Measurements from ENCODE around the gene APC2. TPM values are rescaled to one million over a fixed set of nuclear protein-coding genes. Genes with fewer than 3 reads are reported as not detected.

Gene APC2
- total and polyA plus RNA-seq, 2 donors (not counting 1 experiment from before 2014, with no cell fraction given), result 0.12 to 0.16 TPM

DNA sequence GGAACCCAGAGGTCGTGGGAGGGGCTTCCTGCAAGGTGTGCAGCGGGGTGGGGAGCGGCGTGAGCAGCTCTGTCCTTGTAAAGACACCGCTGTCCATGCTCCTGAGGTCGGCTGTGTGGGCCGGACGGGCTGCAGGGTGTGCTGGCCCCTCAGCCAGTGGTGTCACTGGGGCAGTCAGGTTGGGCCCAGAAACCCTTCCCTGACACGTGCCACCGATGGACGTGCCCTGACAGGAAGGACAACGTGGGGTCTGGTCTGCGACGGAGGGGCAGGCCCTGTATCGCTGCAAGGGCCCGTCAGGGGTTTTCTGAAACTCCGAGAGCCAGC, 15.9 kb upstream of the APC2 start:
- Mint-ChIP-seq H3K4me3 (no peak overlapping the region), H3K27ac (no peak overlapping the region), H3K4me1 (peaks cover 5% of the 10 kb centered on the region), H3K9me3 (ENCODE audit: insufficient read depth) (no peaks in the 10 kb centered on the region), H3K27me3 (no peaks in the 10 kb centered on the region)
- H3K4me1 ChIP-seq (ENCODE audit: control insufficient read depth in 2 of 2, insufficient read depth in 2 of 2, low read length in 2 of 2), result peaks cover under 1 to 8% of the 10 kb centered on the region in 2 donors
- intact Hi-C loops (cut with micrococcal nuclease), result no loop called here
- H3K27me3 ChIP-seq (replicated peaks in 1 of 4; ENCODE audit: control extremely low read depth in 1 of 4, control insufficient read depth in 3 of 4, insufficient read depth in 4 of 4, low read length in 3 of 4), result no peaks in the 10 kb centered on the region
- no peak overlapping the region for H2AFZ ChIP-seq (ENCODE audit: insufficient read depth, low read depth, low read length, poor library complexity, severe bottlenecking)
- H3K27ac ChIP-seq (ENCODE audit: low read length in 2 of 2), result no peak overlapping the region
- WGBS (ENCODE audit: insufficient coverage), result 94% methylated on average over 17 of the region's 17 CpGs
- H3K36me3 ChIP-seq (replicated peaks in 1 of 2; ENCODE audit: control extremely low read depth in 1 of 2, control insufficient read depth in 1 of 2, extremely low read depth in 1 of 2, insufficient read depth in 2 of 2, low read length in 1 of 2), result peaks cover 0 to 53% of the 10 kb centered on the region in 2 experiments
- ChIA-PET POLR2A (no interaction called here), CTCF (interaction anchor here (1.3 kb wide), 1 partner anchor 189 kb away, joined by 3 read pairs; no protein-coding TSS in a partner anchor)
- peaks cover 52% of the 10 kb centered on the region for H4K20me1 ChIP-seq (ENCODE audit: control insufficient read depth, insufficient read depth, low read length, poor library complexity, severe bottlenecking)
- ATAC-seq (ENCODE audit: low read depth), result no peak
- no peak overlapping the region for H3K4me3 ChIP-seq (ENCODE audit: control extremely low read depth in 1 of 5, extremely low read depth in 1 of 5, insufficient read depth in 1 of 5, low read depth in 2 of 5, low read length in 4 of 5)
- DNase-seq, result no peak
- H3K9ac ChIP-seq (ENCODE audit: low read length), result no peak overlapping the region
- H3K9me3 ChIP-seq (ENCODE audit: control extremely low read depth in 1 of 3, control insufficient read depth in 2 of 3, insufficient read depth in 1 of 3, low read length in 2 of 3), result no peaks in the 10 kb centered on the region
- no peak for TF ChIP-seq EZH2 (IDR thresholded peaks at IDR 0.05; ENCODE audit: borderline replicate concordance, insufficient read depth, low read depth, low read length, poor library complexity, severe bottlenecking)
- TF ChIP-seq, protein P1, sequence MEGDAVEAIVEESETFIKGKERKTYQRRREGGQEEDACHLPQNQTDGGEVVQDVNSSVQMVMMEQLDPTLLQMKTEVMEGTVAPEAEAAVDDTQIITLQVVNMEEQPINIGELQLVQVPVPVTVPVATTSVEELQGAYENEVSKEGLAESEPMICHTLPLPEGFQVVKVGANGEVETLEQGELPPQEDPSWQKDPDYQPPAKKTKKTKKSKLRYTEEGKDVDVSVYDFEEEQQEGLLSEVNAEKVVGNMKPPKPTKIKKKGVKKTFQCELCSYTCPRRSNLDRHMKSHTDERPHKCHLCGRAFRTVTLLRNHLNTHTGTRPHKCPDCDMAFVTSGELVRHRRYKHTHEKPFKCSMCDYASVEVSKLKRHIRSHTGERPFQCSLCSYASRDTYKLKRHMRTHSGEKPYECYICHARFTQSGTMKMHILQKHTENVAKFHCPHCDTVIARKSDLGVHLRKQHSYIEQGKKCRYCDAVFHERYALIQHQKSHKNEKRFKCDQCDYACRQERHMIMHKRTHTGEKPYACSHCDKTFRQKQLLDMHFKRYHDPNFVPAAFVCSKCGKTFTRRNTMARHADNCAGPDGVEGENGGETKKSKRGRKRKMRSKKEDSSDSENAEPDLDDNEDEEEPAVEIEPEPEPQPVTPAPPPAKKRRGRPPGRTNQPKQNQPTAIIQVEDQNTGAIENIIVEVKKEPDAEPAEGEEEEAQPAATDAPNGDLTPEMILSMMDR (IDR thresholded peaks at IDR 0.05), result no peak
- H3K4me2 ChIP-seq (replicated peaks; ENCODE audit: low read depth, low read length, poor library complexity, severe bottlenecking), result no peak overlapping the region
- peaks cover 34% of the 10 kb centered on the region for H3K79me2 ChIP-seq (ENCODE audit: control insufficient read depth, insufficient read depth, low read length)

- 95% methylated on average over 27 of the region's 39 CpGs for WGBS (ENCODE audit: insufficient coverage)
- Histone ChIP-seq H3K4me1 (ENCODE audit: control insufficient read depth in 2 of 2, insufficient read depth in 2 of 2, low read length in 2 of 2) (peaks cover 6 to 14% of the 10 kb centered on the region in 2 donors), H3K4me2 (replicated peaks; ENCODE audit: low read depth, low read length, poor library complexity, severe bottlenecking) (no peak overlapping the region), H3K27me3 (replicated peaks in 1 of 4; ENCODE audit: control extremely low read depth in 1 of 4, control insufficient read depth in 3 of 4, insufficient read depth in 4 of 4, low read length in 3 of 4) (no peaks in the 10 kb centered on the region), H3K9ac (ENCODE audit: low read length) (no peak overlapping the region), H3K79me2 (ENCODE audit: control insufficient read depth, insufficient read depth, low read length) (peaks cover 40% of the 10 kb centered on the region), H3K27ac (ENCODE audit: low read length in 2 of 2) (no peak overlapping the region), H2AFZ (ENCODE audit: insufficient read depth, low read depth, low read length, poor library complexity, severe bottlenecking) (no peak overlapping the region), H3K36me3 (replicated peaks in 1 of 2; ENCODE audit: control extremely low read depth in 1 of 2, control insufficient read depth in 1 of 2, extremely low read depth in 1 of 2, insufficient read depth in 2 of 2, low read length in 1 of 2) (peaks cover 0 to 51% of the 10 kb centered on the region in 2 experiments), H4K20me1 (ENCODE audit: control insufficient read depth, insufficient read depth, low read length, poor library complexity, severe bottlenecking) (peaks cover 58% of the 10 kb centered on the region), H3K9me3 (ENCODE audit: control extremely low read depth in 1 of 3, control insufficient read depth in 2 of 3, insufficient read depth in 1 of 3, low read length in 2 of 3) (no peaks in the 10 kb centered on the region), H3K4me3 (ENCODE audit: control extremely low read depth in 1 of 5, extremely low read depth in 1 of 5, insufficient read depth in 1 of 5, low read depth in 2 of 5, low read length in 4 of 5) (no peak overlapping the region)
- Mint-ChIP-seq H3K4me3 (no peak overlapping the region), H3K27ac (no peak overlapping the region), H3K27me3 (no peaks in the 10 kb centered on the region), H3K4me1 (peaks cover 8% of the 10 kb centered on the region), H3K9me3 (ENCODE audit: insufficient read depth) (no peaks in the 10 kb centered on the region)
- CTCF ChIA-PET, result interaction anchor here (1.3 kb wide), 1 partner anchor 190 kb away, joined by 3 read pairs; no protein-coding TSS in a partner anchor
- ATAC-seq (ENCODE audit: low read depth) (no peak), DNase-seq (no peak)
- POLR2A ChIA-PET, result no interaction called here
- TF ChIP-seq EZH2 (IDR thresholded peaks at IDR 0.05; ENCODE audit: borderline replicate concordance, insufficient read depth, low read depth, low read length, poor library complexity, severe bottlenecking), result no peak
- TF ChIP-seq, protein P1 (IDR thresholded peaks at IDR 0.05), result no peak
- intact Hi-C loops (cut with micrococcal nuclease), result no loop called here
Measured at GRCh38 chr19:1434577-1435060, 15.3 kb upstream of the APC2 start.
